ENCODE results near the gene CAMLG.
"Not testable (repeated sequence)": the region's sequence is repeated elsewhere in the genome, so short reads cannot be mapped to it uniquely, and the experiment has no call there.

DNA sequence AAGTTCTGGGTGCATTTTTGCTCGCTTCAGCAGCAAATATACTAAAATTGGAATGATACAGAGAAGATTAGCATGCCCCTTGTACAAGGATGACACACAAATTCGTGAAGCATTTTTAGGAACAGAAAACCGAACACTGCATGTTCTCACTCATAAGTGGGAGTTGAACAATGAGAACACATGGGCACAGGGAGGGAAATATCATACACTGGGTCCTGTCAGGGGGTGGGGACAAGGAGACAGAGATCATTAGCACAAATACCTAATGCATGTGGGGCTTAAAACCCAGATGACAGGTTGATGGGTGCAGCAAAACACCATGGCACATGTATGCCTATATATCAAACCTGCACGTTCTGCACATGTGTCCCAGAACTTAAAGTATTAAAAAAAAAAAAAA lies 22.9 kb upstream of the CAMLG start:
- TF ChIP-seq, protein P1, sequence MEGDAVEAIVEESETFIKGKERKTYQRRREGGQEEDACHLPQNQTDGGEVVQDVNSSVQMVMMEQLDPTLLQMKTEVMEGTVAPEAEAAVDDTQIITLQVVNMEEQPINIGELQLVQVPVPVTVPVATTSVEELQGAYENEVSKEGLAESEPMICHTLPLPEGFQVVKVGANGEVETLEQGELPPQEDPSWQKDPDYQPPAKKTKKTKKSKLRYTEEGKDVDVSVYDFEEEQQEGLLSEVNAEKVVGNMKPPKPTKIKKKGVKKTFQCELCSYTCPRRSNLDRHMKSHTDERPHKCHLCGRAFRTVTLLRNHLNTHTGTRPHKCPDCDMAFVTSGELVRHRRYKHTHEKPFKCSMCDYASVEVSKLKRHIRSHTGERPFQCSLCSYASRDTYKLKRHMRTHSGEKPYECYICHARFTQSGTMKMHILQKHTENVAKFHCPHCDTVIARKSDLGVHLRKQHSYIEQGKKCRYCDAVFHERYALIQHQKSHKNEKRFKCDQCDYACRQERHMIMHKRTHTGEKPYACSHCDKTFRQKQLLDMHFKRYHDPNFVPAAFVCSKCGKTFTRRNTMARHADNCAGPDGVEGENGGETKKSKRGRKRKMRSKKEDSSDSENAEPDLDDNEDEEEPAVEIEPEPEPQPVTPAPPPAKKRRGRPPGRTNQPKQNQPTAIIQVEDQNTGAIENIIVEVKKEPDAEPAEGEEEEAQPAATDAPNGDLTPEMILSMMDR (IDR thresholded peaks at IDR 0.05), result not testable (repeated sequence)
- not testable (repeated sequence) for TF ChIP-seq POLR2A (IDR thresholded peaks at IDR 0.05)
